ENCODE data around the gene LYPD6B.

- no peak for TF ChIP-seq POLR2AphosphoS5 (IDR thresholded peaks at IDR 0.05; ENCODE audit: borderline replicate concordance, low read depth, low read length)
- no peak for TF ChIP-seq EZH2 (IDR thresholded peaks at IDR 0.05)
- TF ChIP-seq FOXP2 (optimal IDR thresholded peaks at IDR 0.05; ENCODE audit: control extremely low read depth, extremely low read length, insufficient read depth) = no peak
Observed at GRCh38 chr2:149143734-149144133, 105.2 kb downstream of the LYPD6B start.
